Left ventricle myocardium inferior (tissue), 1 donor: ENCODE measurements around the gene TADA1. TPM values are rescaled to one million over a fixed set of nuclear protein-coding genes. Genes with fewer than 3 reads are reported as not detected.
"Not testable (repeated sequence)": the region's sequence is repeated elsewhere in the genome, so short reads cannot be mapped to it uniquely, and the experiment has no call there.

Experiments
- DNase-seq: peaks from one replicate; pipeline ENCODE4 v3.0.0-alpha.2; 2020
- H3K27ac ChIP-seq: fragments of 200-600 bp; replicated peaks from 2 replicates; pipeline ENCODE4 v1.8.0; 2021
- H3K27me3 ChIP-seq: fragments of 200-600 bp; 2 replicates; pipeline ENCODE4 v1.8.0; 2021; ENCODE audit warnings: low read depth
- H3K36me3 ChIP-seq: fragments of 200-600 bp; 2 replicates; pipeline ENCODE4 v1.8.0; 2021
- H3K4me1 ChIP-seq: fragments of 200-600 bp; 2 replicates; pipeline ENCODE4 v1.8.0; 2021
- H3K4me3 ChIP-seq: fragments of 200-600 bp; 2 replicates; pipeline ENCODE4 v1.8.0; 2021; ENCODE audit warnings: mild to moderate bottlenecking, moderate library complexity
- H3K9me3 ChIP-seq: fragments of 200-600 bp; replicated peaks from 2 replicates; pipeline ENCODE4 v1.8.0; 2021
- intact Hi-C: fragments of 100-400 bp; cut with micrococcal nuclease; formaldehyde crosslinking; loops from one replicate; pipeline ENCODE4 v1.11.0; 2022
- total RNA-seq: library from RNA; stranded (reverse); fragmentation: NEBNext Ultra II Directional; extraction: Animal tissue kit (Norgen Biotek cat#: 25700); gene quantifications from one replicate; pipeline ENCODE4 v1.2.1, GENCODE V29; 2021
- TF ChIP-seq, protein P1 (sequence below): fragments of 200-600 bp; IDR thresholded peaks from 2 replicates; pipeline ENCODE4 v1.8.0; 2021; ENCODE audit warnings: antibody characterized with exemption, mild to moderate bottlenecking, borderline replicate concordance
- donor health status: DM: no; HTN: yes; CAD: no; lungs with severe emphysema.

TADA1 gene
- total RNA-seq, 1 donor from 2014 or later = 10.2 TPM

DNA sequence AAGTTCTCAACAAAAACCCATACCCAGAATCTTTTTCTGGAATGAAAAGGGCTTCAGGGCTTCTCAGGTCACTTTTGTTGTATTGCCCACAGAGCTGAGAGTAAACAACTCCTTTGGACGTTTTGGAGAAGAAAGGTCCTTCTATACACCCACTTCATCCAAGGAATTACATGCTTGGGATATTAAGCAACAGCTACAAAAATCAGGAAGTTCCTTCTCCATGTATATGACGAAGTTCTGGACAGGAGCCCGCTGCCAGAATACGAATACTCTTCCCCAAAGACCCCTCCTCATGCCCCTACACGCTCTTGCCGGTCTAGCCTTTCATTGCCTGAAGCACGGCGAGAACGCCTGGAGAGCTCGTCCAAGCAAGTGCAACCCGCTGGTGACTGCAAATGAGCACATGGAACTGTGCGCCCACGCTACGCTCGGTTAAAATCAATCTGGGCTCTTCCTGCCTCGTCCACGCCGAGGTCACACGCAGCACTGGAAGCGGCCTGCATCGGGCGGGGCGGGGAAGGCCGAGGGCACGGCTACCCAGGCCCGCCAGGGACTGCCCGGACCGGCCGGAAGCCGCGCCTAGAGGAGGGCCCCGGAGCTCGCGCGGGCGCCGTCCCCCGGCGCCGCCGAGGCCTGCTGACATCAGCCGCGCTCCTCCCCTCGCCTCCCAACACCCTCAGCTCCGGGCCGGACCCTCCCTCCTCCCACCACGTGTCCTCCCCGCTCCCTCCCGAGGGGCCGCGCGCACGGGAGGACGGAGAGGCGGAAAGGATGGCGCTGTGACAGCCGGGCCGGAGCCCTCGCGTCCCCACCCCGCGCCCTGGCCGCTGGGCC, 37.1 kb downstream of the TADA1 start, which contains the start of gene POGK:
Gene POGK (plus strand): TSS at position 710 of the 834 bp plus-strand sequence. CDS start 1,482 bp downstream, outside the sequence.
- H3K36me3 ChIP-seq = peaks cover 26% of the 10 kb centered on the region
- peak; percentile 94 for DNase-seq
- H3K9me3 ChIP-seq = no peaks in the 10 kb centered on the region
- no peaks in the 10 kb centered on the region for H3K27me3 ChIP-seq
- H3K4me1 ChIP-seq = peaks cover 56% of the 10 kb centered on the region
- intact Hi-C loops = no loop called here
- TF ChIP-seq, protein P1, sequence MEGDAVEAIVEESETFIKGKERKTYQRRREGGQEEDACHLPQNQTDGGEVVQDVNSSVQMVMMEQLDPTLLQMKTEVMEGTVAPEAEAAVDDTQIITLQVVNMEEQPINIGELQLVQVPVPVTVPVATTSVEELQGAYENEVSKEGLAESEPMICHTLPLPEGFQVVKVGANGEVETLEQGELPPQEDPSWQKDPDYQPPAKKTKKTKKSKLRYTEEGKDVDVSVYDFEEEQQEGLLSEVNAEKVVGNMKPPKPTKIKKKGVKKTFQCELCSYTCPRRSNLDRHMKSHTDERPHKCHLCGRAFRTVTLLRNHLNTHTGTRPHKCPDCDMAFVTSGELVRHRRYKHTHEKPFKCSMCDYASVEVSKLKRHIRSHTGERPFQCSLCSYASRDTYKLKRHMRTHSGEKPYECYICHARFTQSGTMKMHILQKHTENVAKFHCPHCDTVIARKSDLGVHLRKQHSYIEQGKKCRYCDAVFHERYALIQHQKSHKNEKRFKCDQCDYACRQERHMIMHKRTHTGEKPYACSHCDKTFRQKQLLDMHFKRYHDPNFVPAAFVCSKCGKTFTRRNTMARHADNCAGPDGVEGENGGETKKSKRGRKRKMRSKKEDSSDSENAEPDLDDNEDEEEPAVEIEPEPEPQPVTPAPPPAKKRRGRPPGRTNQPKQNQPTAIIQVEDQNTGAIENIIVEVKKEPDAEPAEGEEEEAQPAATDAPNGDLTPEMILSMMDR = no peak
- peak within 1 kb of the TSS; percentile 96 for H3K27ac ChIP-seq
- H3K4me3 ChIP-seq = peak within 1 kb of the TSS; percentile 82

DNA sequence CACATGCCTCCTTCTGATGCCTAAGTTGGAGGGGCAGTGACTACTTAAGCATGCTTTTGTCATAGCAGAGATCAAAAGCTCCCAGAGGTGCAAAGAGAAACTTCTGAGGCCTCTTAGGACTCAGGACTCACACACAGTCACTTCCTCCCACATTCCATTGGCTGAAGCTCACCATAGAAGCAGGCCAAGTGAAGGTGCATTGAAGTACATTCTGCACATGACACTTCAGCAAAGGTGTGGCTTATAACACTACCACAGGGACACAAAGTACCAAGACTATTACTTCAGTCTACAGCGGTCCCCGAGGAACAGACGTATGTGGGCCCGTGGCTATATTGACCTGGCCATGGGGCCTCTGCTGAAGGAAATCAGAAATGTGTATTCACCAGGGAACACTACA, 39.3 kb downstream of the TADA1 start:
- Histone ChIP-seq H3K36me3 (peaks cover 9% of the 10 kb centered on the region), H3K27me3 (no peaks in the 10 kb centered on the region), H3K9me3 (no peaks in the 10 kb centered on the region), H3K27ac (no peak overlapping the region), H3K4me1 (peaks cover 33% of the 10 kb centered on the region), H3K4me3 (no peak overlapping the region)
- intact Hi-C loops = no loop called here
- TF ChIP-seq, protein P1 = no peak
- no peak for DNase-seq

DNA sequence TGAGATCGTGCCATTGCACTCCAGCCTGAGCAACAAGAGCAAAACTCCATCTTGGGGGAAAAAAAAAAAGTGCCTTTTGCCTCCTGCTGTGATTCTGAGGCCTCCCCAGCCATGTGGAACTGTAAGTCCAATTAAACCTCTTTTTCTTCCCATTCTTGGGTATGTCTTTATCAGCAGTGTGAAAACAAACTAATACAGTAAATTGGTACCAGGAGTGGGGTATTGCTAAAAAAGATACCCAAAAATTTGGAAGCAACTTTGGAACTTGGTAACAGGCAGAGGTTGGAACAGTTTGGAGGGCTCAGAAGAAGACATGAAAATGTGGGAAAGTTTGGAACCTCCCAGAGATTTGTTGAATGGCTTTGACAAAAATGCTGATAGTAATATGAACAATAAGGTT, 46.3 kb downstream of the TADA1 start:
- intact Hi-C loops, H3K4me3 ChIP-seq, DNase-seq, H3K4me1 ChIP-seq, H3K36me3 ChIP-seq, H3K27ac ChIP-seq: not testable (repeated sequence)
- Histone ChIP-seq H3K27me3 (peaks cover 12% of the 10 kb centered on the region), H3K9me3 (peaks cover 39% of the 10 kb centered on the region)

DNA sequence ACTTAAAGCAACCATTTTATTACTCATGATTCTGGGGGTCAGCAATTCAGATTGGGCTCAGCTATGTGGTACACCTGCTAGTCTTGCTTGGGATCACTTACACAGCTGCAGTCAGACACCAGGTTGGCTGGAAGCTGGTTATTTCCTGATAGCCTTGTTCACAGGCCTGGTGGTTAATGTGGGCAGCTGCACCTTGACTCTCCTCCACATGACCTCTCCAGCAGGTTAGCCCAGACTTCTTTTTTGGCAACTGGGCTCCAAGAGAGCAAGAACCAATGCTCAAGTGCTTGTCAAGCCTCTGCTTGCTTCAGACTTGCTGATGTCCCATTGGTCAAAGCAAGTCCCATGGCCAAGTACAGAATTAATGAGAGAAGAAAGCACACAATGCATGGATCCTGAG, 48.6 kb downstream of the TADA1 start:
- intact Hi-C loops = no loop called here
- H3K9me3 ChIP-seq = peaks cover 39% of the 10 kb centered on the region
- H3K36me3 ChIP-seq = no peaks in the 10 kb centered on the region
- no peak overlapping the region for H3K27ac ChIP-seq
- TF ChIP-seq, protein P1 = no peak
- no peaks in the 10 kb centered on the region for H3K4me1 ChIP-seq
- DNase-seq = no peak
- no peak overlapping the region for H3K4me3 ChIP-seq
- H3K27me3 ChIP-seq = peaks cover 16% of the 10 kb centered on the region

DNA sequence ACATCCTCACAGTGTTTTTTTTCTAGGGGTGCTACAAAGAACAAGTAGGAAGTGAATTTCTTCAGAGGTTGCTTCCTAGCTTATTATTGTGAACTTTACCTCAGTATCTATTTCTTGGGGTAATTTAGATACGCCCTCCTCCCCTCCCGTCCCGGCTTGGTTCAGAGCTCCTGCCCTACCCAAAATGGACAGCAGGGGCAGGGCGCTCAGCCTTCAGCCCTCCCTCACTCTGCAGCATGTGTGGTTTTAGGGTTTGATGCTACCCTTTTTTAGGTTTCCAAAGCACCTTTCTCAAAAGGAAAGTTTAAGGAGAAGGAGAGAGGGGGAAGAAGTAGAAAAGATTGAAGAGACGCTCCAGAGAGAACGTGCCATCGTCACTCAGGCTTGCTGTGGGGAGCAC, 53.7 kb downstream of the TADA1 start:
- DNase-seq = no peak
- Histone ChIP-seq H3K4me1 (no peaks in the 10 kb centered on the region), H3K27me3 (peaks cover 7% of the 10 kb centered on the region), H3K4me3 (no peak overlapping the region), H3K36me3 (no peaks in the 10 kb centered on the region), H3K9me3 (peaks cover 23% of the 10 kb centered on the region), H3K27ac (no peak overlapping the region)
- intact Hi-C loops = no loop called here
- TF ChIP-seq, protein P1 = peak; percentile 20

DNA sequence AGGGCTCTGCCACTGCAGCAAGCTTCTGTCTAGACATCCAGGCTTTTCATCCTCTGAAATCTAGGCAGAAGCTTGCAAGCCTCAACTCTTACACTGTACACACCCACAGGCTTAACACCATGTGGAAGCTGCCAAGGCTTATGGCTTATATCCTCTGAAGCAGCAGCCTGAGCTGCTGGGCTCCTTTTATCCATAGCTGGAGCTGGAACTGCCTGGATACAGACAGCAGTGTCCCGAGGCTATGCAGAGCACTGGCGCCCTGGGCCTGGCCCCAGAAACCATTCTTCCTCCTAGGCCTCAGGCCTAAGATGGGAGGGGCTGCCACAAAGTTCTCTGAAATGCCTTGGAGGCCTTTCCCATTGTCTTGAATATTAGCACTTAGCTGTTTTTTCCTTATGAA, 56.1 kb downstream of the TADA1 start:
- TF ChIP-seq, protein P1 = no peak
- Histone ChIP-seq H3K9me3 (peaks cover 16% of the 10 kb centered on the region), H3K4me3 (no peak overlapping the region), H3K27ac (no peak overlapping the region), H3K4me1 (no peaks in the 10 kb centered on the region), H3K27me3 (peaks cover 7% of the 10 kb centered on the region), H3K36me3 (no peaks in the 10 kb centered on the region)
- intact Hi-C loops = no loop called here
- DNase-seq = no peak
